ENCODE measurements around the gene TKTL1.
A peak's percentile ranks its signal among the peaks of the same experiment; 100 is the strongest.

The TKTL1 gene

DNA sequence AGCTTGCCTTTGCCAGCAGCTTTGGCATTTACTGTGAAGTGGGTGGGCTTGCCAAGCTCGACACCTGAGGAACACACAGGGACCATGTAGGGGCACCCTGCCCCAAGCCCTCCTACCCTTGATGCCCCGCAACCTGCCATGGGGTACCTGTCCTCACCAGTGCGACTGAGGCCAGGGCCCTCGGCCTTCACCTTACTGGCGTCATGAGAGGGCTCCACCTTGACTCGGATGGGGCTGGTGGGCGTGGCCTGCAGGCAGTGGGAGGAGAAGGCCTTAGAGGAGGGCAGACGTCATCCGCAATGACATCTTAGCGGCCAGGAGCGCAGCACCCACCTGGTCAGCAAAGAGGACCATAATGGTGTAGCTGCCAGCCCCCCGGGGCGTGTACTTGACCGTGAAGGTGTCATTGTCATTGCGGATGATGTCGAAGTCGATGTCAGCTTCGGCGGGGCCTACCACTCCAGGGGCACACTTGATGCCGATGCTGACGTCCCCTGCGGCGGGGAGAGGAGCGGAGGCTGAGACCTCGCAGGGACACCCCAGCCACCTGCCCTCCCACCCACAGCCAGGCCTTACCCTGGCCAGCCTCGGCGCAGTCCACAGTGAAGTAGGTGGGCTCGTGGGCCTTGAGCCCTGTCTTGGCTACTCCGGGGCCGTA, 66.6 kb downstream of the TKTL1 start:
- no peak for DNase-seq (ENCODE audit: low read depth in 2 of 2)

DNA sequence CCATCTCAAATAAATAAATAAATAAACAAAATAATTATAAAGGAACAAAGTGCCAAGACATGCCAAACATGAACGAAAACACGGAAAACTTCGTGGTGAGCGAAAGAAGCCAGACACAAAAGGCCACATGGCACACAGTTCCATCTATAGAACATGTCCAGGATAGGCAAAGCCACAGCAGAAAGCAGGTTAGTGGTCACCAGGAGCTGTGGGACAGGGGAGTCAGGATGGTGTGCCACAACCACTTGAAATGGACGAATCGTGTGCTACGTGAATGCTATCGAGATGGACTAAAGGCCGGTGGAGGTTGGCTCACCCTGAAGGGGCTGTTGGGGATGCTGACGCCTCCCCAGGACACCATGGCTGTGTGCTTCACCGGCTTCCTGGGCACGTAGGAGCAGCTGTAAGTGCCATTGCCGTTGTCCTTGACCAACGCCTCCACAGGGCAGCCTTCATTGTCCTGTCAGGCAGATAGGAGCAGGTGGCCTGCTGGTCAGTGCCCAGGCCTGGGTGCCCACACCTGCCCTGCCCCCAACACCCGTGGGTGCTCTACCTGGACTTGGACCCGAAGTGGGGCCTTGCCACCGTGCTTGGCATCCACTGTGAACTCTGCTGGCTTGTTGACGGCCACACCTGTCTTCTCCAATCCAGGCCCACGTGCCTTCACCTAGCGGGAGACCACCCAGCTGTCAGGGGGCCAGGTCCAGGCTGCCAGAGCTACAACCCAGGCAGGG, 68.3 kb downstream of the TKTL1 start:
- DNase-seq (ENCODE audit: low read depth in 2 of 2): no peak

- DNase-seq (ENCODE audit: low read depth in 2 of 2): no peak
These were observed 69.5 kb downstream of the TKTL1 start for GRCh38 chrX:154365052-154365600.

DNA sequence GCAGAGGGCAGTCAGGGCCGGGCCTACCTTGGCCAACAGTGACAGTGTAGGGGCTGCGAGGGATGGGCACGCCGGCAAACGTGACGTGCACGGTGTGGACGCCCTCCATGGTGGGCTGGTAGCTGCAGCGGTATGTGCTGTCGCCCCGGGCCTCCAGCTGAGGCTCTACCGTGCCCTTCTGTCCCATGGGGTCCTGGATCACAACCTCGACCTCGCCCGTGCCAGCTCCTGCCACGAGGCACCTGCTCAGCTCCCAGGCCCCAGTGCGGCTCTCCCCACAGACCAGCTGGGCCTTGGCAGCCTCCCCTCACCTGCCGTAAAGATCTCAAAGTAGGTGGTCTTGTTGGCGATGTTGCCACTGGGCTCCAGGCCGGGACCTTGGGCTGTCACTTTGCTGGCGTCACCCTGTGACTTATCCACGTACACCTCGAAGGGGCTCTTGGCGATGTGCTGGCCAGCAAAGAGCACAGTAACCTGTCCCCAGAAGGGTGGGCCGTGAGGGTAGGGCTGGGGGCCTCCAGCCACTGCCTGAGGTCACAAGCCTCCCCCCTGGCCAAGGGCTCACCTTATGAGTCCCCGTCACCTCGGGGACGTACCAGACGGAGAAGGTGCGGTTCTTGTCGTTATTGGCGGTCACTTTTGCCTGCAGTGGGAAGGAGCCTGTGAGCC, 70.5 kb downstream of the TKTL1 start:
- DNase-seq (ENCODE audit: low read depth in 2 of 2): no peak

DNA sequence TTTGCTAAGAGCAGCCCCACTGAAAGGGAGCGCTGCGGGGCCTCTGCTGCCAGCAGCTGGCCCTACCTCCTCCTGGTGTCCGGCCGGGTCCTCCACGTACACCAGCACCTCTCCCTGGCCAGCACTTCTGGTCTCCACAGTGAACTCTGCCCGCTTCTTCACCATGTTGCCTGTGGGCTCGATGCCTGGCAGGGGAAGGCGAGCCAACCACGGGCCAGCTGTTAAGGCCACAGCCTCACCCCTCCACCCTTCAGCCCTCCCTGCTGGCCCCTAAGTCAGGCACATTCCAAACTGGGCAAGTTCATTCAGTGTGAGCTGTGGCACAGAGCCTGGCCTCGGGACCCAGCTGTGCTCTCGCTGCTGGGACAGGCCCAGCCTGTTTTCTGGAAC, 71.1 kb downstream of the TKTL1 start:
- no peak for DNase-seq (ENCODE audit: low read depth in 2 of 2)

DNA sequence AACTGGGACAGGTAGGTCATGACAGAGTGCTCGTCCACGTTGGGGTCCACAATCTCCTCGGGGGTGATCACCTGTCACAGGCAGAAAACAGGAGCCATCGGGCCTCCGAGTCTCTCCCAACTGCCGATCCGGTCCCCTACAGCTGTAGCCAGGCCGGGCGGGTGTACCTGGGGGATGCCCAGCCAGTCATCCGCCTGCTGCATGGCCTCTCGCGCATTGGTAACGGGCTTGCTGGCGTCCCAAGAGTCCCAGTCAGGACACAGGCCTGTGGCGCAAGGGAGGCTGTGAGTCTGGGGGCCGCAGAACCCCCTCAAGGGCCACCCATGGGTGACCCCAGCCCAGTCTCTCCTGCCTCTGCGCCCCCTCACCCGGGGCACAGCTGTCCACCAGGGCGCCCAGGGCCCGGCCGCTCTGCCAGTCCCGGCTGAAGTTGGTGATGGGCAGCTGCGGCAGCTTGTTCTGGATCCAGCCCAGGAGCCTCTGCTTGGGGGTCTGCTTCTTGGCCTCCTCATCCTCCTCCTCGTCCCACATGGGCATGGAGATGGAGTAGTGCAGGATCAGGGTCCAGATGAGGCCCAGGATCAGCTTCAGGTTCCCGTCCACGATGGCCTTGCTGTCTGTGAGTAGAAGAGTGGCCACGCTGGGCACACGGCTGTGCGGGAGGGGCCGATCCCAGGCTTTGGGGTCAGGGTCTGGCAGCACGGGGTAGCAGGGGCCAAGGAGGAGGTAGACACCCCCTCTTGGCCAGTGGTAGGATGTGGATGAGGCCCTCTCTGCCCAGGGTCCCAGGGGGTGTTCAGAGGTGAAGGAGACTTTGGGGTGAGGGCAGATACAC, 72.1 kb downstream of the TKTL1 start:
- DNase-seq (ENCODE audit: low read depth in 2 of 2): no peak

GRCh38 chrX:154368630-154369448, 73.2 kb downstream of the TKTL1 start:
- peak; percentile 66 to 85 for DNase-seq (ENCODE audit: low read depth in 2 of 2)

DNA sequence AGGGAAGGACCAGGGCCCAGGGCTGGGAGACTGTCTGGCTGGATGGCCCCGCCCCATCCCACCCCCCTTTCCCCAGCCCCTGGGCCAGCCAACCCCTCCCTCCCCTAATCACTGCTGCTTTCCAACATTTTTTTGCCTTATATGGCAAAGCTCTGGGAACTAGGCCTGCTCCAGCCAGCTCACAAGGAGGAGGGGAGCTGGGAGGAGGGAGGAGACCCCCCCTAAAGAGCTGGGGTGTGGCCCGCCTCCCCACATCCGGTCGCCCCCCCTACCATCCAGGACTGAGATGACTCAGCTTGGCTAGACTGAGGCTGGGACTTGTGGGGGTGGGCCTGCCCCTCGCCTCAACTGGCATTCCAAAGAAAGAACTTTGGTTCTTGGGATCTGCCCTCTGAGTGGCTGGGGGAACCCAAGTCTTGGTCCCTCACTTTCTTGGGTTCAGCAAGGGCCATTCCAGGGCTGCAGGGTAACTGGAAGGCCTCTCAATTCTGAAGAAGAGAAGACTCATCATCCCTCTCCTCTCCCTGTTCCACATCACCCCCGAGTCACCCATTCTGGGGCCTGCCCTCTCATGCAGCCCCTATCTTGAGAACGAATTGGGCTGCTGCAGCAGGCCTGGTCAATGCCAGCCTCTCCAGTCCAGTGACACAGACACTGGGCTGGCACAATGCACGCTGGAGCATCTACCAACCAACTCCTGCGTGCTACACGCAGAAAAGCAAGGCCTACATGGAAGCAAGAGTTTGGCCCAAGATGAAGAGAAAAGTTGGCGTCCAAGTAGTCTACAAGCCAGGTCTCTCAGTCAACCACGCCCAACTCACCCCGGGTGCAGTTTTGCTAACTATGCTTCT, 74.1 kb downstream of the TKTL1 start:
- peak in 1 of 2 donors; percentile 35 for DNase-seq (ENCODE audit: low read depth in 2 of 2)

DNA sequence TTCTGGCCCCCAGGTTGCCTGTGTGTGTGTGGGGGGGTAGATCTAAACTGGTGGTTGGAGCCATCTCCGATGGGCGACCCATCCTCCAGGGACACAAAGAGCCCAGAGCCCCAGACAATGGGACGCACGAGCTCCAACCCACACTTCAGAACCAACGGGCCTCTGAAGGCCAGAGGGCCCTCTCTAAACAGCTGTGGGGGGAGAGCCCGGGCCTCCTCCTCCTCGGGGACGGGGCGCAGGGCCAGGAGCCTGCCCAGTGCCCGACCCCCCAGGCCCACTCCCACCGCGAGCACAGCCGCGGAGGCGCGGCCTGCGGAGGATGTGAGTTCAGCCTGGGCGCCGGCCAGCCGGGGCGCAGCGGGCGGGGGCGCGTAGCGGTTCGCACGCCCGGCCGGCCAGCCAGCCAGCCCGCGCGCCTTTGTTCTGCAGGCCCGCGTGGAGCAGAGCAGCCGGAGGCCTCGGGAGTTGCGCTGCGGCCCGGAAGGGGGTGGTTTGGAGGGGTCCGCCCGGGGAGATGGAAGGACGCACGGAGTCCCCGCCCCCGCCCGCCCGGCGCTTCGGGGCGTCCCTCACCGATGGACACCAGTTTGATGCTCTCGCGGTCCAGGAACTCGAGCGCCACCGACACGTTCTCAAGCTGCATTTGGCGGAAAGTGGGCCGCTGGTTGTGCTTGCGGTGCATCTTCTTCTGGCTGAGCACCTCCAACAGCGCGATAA, 74.9 kb downstream of the TKTL1 start:
- DNase-seq (ENCODE audit: low read depth in 2 of 2): no peak

DNA sequence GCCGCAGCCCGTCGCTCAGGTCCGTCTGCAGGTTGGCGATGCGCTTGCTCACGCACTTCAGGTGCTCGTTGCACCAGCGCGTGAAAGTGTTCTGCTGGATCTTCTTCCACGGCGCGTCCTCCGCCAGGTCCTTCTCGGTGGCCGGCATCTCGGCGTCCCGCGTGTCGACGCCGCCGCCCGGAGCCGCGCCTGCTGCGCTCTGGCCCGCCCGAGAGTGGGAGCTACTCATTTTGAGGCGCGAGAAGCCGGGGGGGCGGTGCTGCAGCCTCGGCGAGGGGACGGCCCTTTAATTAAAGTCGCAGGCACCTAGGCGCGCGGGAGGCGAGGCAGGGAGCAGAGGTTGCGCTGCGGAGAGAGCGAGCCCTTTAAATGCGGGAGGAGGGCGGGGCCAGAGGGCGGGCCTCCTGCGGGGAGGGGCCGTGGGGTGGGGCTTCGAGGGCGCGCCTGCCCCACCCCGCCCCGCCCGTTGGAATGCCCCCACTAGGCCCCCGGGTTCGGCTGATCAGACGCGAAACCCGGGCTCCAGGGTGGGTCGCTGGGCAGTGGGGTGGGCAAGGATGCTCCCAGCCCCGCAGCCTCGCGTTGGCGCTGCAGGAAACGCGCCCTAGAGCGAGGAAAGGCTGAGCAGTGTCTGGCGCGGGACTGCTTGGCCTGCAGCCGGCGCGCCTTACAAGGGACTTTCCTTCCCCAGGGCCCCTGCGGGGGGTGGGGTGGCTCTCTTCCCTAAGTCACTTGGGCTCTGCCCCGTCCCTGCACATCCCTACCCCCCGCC, 75.6 kb downstream of the TKTL1 start:
- DNase-seq (ENCODE audit: low read depth in 2 of 2): peak; percentile 83 to 88

- DNase-seq (ENCODE audit: low read depth in 2 of 2): no peak
These were observed 76.2 kb downstream of the TKTL1 start for GRCh38 chrX:154371789-154372300.

DNA sequence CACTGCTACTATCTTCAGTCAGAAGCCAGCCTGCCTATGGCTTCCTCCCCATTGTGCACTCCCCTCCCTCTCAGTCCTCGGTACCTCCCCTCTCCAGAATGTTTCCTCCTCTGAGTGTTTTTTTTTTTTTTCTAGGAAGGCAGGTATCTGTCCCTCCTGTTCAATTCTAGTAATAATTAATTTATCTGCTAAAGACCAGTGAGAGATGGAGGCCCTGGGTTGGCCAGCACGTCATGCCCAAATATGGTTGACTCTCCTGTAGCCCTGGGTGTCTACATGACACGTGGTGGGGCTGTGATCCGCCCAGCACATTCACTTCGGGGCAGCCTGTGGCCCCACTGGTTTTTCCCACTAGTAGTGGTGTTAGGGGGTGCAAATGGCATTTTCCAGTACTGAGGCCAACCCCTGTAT, 77.0 kb downstream of the TKTL1 start:
- DNase-seq (ENCODE audit: low read depth in 2 of 2): no peak

DNA sequence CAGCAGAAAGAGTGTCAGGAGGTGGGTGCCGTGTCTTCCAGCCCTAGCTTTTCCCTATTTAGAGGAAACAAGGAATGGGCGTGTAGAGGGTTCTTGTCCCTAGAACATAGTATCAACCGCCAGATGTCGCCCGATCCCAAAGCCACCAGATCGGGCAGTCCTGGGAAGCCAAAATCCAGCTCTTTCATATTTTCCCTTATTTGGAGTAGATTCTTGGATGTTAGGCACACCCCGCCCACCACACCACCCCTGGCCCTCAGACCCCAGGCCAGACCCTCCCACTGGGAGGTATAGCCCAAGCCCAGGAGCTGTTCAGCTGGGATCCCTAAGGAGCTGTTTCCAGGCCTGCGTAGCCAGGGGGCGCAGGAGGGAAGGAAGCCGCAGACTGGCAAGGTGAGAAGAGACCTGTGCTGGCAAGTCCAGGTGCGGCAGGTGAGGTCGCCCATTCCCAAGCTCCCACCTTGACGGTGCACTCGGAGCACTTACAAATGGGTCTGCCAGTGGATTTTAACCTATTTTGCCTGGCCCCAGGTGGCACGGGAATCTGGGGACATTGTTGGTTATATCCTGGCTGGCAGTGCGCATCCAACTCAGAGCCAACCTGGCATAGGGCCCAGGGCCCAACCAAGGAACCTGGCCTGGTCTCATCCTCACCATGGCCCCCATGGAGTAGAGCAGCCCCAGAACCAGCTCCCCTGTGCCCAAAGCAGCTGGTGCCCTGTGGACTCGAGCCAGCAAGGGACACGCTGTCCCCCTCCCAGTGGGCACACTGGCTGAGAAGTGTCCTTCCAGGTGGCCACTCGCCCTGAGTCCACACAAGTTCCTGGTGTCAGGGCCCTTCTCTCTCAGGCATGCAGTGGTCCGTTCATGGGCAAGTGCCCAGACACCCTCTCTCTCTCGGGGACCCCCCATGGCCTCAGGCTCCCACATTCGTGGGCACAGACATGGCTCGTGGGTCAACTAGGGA, 78.0 kb downstream of the TKTL1 start:
- no peak for DNase-seq (ENCODE audit: low read depth in 2 of 2)

DNA sequence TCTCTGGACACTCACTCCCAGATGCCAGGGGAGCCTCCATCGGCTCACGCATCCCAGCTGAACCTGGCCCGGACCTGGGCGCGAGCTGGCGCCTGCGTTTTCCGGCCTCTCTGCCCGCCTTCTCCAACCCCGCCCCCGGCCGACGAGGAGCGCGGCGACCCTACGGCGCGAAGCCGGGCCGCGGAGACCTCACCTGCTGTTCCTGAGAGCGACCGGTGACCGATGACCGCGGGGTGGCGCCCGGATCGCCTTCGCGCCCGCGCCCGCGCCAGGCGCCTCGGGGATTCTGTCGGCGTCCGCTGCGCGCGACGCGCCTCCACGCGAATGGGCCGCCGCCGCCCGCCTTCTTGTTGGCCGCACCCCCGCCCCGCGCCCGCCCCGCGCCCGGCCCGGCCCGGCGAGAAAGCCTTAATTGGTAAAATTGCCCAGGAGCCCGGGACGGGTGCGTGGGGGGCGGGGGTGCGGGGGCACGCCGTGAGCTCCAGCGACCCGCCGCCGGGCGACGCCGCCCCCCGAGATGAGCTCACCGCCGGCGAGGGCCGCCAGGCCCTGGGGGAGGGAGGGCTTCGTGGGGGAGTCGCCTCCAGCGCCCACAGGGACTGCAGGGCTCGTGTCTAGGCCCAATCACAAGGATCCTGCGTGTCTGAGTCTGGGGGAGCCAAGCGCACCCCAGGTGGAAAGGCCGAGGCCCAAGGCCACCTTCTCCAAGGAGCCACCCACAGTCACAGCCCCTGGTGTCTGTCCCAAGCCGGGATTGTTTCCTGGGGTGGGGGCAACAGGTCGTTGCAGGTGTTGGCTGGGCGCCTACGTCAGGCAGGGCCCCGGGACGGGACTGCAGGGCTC, 78.9 kb downstream of the TKTL1 start, which contains the start of gene FLNA:
TSS of gene FLNA (minus strand) at position 322 of the 843 bp plus-strand sequence. CDS start 3,389 bp downstream, outside the sequence.
- no peak for DNase-seq (ENCODE audit: low read depth in 2 of 2)

- no peak for DNase-seq (ENCODE audit: low read depth in 2 of 2)
These were observed 79.5 kb downstream of the TKTL1 start for GRCh38 chrX:154375156-154375504.

DNA sequence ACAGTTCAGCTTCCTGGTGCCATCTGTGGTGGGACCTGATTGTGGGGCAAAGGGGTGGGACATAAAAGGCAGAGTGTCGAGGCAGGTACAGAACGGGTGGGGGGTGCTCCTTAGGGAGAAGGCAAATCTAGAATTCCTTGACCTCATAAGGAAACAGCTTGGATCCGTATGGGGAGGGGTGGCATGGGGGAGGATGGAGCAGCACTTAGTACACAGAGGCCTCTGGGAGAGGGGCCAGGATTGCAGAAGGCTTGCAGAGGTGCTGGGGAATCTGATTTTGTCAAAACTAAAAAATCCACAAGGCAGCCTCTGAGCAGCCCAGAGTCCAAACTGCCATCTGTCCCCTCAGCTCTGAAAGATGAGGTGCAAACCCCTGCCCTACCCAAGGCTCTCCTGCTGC, 81.2 kb downstream of the TKTL1 start:
- DNase-seq (ENCODE audit: low read depth in 2 of 2): no peak
